Measurements from ENCODE around the gene RGS6.

DNA sequence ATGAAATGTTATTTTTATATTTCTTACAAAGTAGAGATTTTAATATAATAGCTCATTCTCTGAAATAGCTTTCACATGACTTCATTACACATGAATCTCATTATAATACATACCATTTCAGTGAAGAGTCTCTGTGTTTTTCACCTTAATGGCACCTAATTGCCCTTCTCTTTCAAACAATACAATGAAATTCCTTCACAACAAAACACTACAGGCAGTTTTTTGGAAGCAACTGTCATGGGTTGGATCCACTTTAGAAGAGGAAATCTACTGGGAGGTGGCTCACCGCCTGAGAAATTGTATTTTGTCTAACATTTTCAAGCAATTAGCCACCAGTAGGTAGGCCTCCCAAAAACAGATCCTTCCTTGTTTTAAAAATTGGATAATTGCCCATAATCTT is 40.3 kb upstream of the RGS6 start:
- TF ChIP-seq, protein P1, sequence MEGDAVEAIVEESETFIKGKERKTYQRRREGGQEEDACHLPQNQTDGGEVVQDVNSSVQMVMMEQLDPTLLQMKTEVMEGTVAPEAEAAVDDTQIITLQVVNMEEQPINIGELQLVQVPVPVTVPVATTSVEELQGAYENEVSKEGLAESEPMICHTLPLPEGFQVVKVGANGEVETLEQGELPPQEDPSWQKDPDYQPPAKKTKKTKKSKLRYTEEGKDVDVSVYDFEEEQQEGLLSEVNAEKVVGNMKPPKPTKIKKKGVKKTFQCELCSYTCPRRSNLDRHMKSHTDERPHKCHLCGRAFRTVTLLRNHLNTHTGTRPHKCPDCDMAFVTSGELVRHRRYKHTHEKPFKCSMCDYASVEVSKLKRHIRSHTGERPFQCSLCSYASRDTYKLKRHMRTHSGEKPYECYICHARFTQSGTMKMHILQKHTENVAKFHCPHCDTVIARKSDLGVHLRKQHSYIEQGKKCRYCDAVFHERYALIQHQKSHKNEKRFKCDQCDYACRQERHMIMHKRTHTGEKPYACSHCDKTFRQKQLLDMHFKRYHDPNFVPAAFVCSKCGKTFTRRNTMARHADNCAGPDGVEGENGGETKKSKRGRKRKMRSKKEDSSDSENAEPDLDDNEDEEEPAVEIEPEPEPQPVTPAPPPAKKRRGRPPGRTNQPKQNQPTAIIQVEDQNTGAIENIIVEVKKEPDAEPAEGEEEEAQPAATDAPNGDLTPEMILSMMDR (conservative IDR thresholded peaks at IDR 0.05 in 1 of 2, IDR thresholded peaks at IDR 0.05 in 1 of 2; ENCODE audit: low read depth in 1 of 2, low read length in 2 of 2) = no peak
- TF ChIP-seq EZH2 (IDR thresholded peaks at IDR 0.05; ENCODE audit: low read length, missing control alignments) = no peak

All from fibroblast of lung (primary cell).